Osteoblast (primary cell): ENCODE results near the gene SLC35D3. TPM values are rescaled to one million over a fixed set of nuclear protein-coding genes. Genes with fewer than 3 reads are reported as not detected.
"Not testable (repeated sequence)": the region's sequence is repeated elsewhere in the genome, so short reads cannot be mapped to it uniquely, and the experiment has no call there.

Source experiments
- DNase-seq: peaks from one replicate; pipeline ENCODE4 v3.0.0; 2011; ENCODE audit warnings: low spot score, mixed read lengths; ENCODE audit not compliant: insufficient read length; ENCODE audit errors: missing footprints
- H2AFZ ChIP-seq: 2 replicates; pipeline ENCODE4 v1.6.0; 2011; ENCODE audit warnings: mild to moderate bottlenecking, low read length
- H3K27ac ChIP-seq: 2 replicates; pipeline ENCODE4 v1.5.1; 2011; ENCODE audit warnings: mild to moderate bottlenecking, low read depth, low read length, moderate library complexity
- H3K27me3 ChIP-seq: 2 replicates; pipeline ENCODE4 v1.6.0; 2012; ENCODE audit warnings: mild to moderate bottlenecking, control low read depth, inconsistent platforms, low read length, moderate library complexity; ENCODE audit not compliant: insufficient read depth
- H3K36me3 ChIP-seq: 2 replicates; pipeline ENCODE4 v1.5.1; 2011; ENCODE audit warnings: mild to moderate bottlenecking, low read length, control low read depth, moderate library complexity; ENCODE audit not compliant: insufficient read depth
- H3K4me1 ChIP-seq: 2 replicates; pipeline ENCODE4 v1.5.1; 2011; ENCODE audit warnings: mild to moderate bottlenecking, low read length, control low read depth, moderate library complexity; ENCODE audit not compliant: insufficient read depth
- H3K4me2 ChIP-seq: 2 replicates; pipeline ENCODE4 v1.6.0; 2011; ENCODE audit warnings: mild to moderate bottlenecking, low read length; ENCODE audit not compliant: insufficient read depth
- H3K4me3 ChIP-seq: fragments of 200-600 bp; sonication (generic); 3 replicates; pipeline ENCODE4 v1.5.1; 2012; ENCODE audit warnings: mild to moderate bottlenecking, low read length, inconsistent platforms; ENCODE audit not compliant: insufficient read depth
- H3K79me2 ChIP-seq: 2 replicates; pipeline ENCODE4 v1.6.0; 2012; ENCODE audit warnings: mild to moderate bottlenecking, low read length, control low read depth, inconsistent platforms; ENCODE audit not compliant: insufficient read depth
- H3K9me3 ChIP-seq: 2 replicates; pipeline ENCODE4 v1.5.1; 2011; ENCODE audit warnings: low read depth, low read length, control low read depth
- H4K20me1 ChIP-seq: 2 replicates; pipeline ENCODE4 v1.6.0; 2012; ENCODE audit warnings: mild to moderate bottlenecking, low read length, control low read depth; ENCODE audit not compliant: insufficient read depth
- CTCF ChIP-seq: IDR thresholded peaks from 2 replicates; pipeline ENCODE4 v1.5.1; 2011; ENCODE audit warnings: mild to moderate bottlenecking, low read depth, low read length, moderate library complexity; ENCODE audit errors: extremely low read depth
- total RNA-seq: library from RNA; depleted of rRNA; stranded (reverse); fragments of >200 nt; gene quantifications from 2 replicates; pipeline ENCODE4 v1.2.3, GENCODE V29; 2012

SLC35D3 gene
- total RNA-seq, 1 donor = not detected

- Histone ChIP-seq H3K9me3 (no peaks in the 10 kb centered on the region), H3K79me2 (no peaks in the 10 kb centered on the region), H3K4me2 (no peak overlapping the region), H4K20me1 (no peaks in the 10 kb centered on the region), H3K4me1 (no peaks in the 10 kb centered on the region), H3K27ac (no peak overlapping the region), H2AFZ (no peak overlapping the region), H3K27me3 (no peaks in the 10 kb centered on the region), H3K4me3 (no peak overlapping the region), H3K36me3 (peaks cover 6% of the 10 kb centered on the region)
- no peak for DNase-seq
- no peak for TF ChIP-seq CTCF
These were observed 20.8 kb upstream of the SLC35D3 start for GRCh38 chr6:136901212-136901784.

- H3K4me2 ChIP-seq, DNase-seq, H3K36me3 ChIP-seq, H2AFZ ChIP-seq, H3K27ac ChIP-seq, H3K79me2 ChIP-seq, H4K20me1 ChIP-seq, H3K27me3 ChIP-seq, H3K4me1 ChIP-seq, H3K4me3 ChIP-seq, H3K9me3 ChIP-seq: not testable (repeated sequence)
These were observed 17.6 kb upstream of the SLC35D3 start for GRCh38 chr6:136904477-136904876.

- Histone ChIP-seq H4K20me1 (no peaks in the 10 kb centered on the region), H2AFZ (no peak overlapping the region), H3K27me3 (peaks cover 13% of the 10 kb centered on the region), H3K27ac (no peak overlapping the region), H3K4me1 (no peaks in the 10 kb centered on the region), H3K79me2 (no peaks in the 10 kb centered on the region), H3K4me2 (no peak overlapping the region), H3K9me3 (no peaks in the 10 kb centered on the region), H3K4me3 (no peak overlapping the region), H3K36me3 (no peaks in the 10 kb centered on the region)
- TF ChIP-seq CTCF = no peak
- no peak for DNase-seq
These were observed 7.2 kb upstream of the SLC35D3 start for GRCh38 chr6:136914947-136915346.

GRCh38 chr6:136918706-136919105 lies 3.4 kb upstream of the SLC35D3 start:
- Histone ChIP-seq H3K36me3 (no peaks in the 10 kb centered on the region), H3K4me3 (no peak overlapping the region), H3K4me2 (no peak overlapping the region), H4K20me1 (no peaks in the 10 kb centered on the region), H3K4me1 (peaks cover 11% of the 10 kb centered on the region), H3K79me2 (no peaks in the 10 kb centered on the region), H3K27me3 (peaks cover 50% of the 10 kb centered on the region), H3K9me3 (no peaks in the 10 kb centered on the region), H2AFZ (no peak overlapping the region), H3K27ac (no peak overlapping the region)
- no peak for TF ChIP-seq CTCF
- DNase-seq = no peak
